Astrocyte of the cerebellum (primary cell): ENCODE data around the gene LMO3.

Source experiments
- DNase-seq: peaks from one replicate; pipeline ENCODE4 v3.0.0-alpha.2; 2011; ENCODE audit warnings: low read depth
- H3K4me3 ChIP-seq: 2 replicates; pipeline ENCODE4 v1.5.1; 2011; ENCODE audit warnings: mild to moderate bottlenecking, low read depth, low read length, moderate library complexity
- in situ Hi-C: cut with HindIII; loops from 2 replicates; pipeline ENCODE4 v1.10.0; 2017; ENCODE audit warnings: low sequenced_read_pairs
- TF ChIP-seq, protein P1 (sequence below): IDR thresholded peaks from 2 replicates; pipeline ENCODE4 v1.5.1; 2012; ENCODE audit warnings: low read length, low read depth, moderate library complexity, mild to moderate bottlenecking; ENCODE audit errors: missing control alignments

LMO3 gene

DNA sequence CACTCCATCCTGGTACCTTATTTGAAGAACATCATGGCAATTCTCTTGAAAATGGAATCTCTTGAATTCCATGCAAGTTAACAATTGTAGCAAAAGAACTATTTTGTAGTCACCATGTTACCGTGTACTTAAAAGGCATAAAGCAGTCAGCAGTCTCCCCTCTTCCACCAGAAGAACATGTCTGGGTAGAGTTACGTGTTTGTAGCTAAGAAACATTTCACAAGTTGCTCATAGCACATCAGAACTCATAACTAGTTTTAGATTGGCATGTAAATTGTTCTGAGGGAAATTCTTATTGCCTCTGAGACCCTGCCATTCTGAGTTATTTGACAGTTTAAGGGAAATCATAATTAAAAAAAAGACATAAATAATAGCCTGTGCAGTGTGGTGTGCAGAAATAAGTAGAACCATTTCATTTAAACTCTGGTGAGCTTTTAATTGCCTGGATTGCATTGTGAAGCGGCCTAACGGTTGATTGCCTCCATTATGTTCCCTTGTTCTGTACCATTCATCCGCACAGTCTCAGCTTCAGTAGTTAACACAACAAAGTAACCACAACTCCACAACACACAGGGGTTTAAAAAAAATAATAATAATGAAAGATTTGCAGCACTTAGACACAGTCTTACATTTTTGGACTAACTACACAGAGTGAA is 2.6 kb downstream of the LMO3 start:
- in situ Hi-C loops, result no loop called here
- DNase-seq, result no peak
- TF ChIP-seq, protein P1, sequence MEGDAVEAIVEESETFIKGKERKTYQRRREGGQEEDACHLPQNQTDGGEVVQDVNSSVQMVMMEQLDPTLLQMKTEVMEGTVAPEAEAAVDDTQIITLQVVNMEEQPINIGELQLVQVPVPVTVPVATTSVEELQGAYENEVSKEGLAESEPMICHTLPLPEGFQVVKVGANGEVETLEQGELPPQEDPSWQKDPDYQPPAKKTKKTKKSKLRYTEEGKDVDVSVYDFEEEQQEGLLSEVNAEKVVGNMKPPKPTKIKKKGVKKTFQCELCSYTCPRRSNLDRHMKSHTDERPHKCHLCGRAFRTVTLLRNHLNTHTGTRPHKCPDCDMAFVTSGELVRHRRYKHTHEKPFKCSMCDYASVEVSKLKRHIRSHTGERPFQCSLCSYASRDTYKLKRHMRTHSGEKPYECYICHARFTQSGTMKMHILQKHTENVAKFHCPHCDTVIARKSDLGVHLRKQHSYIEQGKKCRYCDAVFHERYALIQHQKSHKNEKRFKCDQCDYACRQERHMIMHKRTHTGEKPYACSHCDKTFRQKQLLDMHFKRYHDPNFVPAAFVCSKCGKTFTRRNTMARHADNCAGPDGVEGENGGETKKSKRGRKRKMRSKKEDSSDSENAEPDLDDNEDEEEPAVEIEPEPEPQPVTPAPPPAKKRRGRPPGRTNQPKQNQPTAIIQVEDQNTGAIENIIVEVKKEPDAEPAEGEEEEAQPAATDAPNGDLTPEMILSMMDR, result no peak
- H3K4me3 ChIP-seq, result no peak overlapping the region

DNA sequence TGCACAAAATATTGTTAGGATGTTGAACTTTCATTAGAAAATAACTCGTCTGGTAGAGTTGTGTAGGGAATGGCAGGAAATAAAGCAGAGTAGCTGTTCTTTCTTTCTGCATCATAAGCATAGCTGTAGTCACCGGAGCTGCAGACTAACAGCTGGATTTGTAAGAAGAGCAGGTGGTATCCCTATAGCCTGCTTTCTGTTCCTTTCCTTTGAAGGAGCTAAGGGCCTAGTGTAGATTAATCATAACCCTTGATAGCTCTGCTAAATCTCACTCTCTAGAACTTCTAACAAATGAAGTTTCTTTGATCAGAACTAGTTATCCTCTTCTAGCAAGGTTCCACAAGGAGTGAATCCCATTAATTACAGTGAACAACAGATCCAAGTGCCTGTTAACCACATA is 3.5 kb downstream of the LMO3 start:
- TF ChIP-seq, protein P1, result no peak
- no peak overlapping the region for H3K4me3 ChIP-seq
- in situ Hi-C loops, result no loop called here
- DNase-seq, result no peak

DNA sequence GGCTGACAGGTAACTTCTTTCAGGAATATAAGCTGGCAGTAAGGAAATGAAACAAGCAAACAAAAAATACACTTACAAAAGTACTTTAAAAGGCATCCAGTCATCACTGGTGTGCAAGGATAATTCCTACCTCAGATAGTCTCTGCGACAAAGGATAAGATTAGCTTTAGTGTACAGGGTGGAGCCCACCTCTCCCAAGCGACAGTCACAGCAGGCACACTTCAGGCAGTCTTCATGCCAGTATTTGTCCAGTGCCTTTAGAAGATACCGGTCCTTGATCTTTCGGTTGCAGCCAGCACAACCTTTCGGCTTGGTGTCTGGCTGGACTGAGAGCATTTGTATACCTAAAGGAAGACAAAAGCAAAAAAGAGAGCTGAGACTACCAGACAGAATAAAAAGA is 5.4 kb downstream of the LMO3 start:
- in situ Hi-C loops, result no loop called here
- no peak for DNase-seq
- no peak overlapping the region for H3K4me3 ChIP-seq
- TF ChIP-seq, protein P1, result no peak

DNA sequence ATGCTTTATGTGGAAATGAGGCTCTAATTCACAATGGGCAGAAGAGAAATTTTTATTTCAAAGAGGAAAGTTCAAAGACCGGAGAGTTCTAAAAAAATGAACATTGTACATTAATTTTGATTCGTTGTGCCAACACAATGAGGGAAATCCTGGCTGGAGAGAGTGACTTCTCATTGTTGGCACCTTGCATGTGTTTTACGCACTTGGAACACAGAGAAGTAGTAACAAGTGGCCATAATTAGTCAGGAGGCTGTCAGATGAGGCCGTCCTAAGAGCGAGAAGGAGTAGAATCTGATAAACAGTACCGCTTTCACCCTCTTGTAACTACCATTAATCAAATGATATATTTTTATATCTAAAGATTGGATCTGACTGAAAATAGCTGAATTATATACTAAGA is 6.9 kb downstream of the LMO3 start:
- DNase-seq, result no peak

DNA sequence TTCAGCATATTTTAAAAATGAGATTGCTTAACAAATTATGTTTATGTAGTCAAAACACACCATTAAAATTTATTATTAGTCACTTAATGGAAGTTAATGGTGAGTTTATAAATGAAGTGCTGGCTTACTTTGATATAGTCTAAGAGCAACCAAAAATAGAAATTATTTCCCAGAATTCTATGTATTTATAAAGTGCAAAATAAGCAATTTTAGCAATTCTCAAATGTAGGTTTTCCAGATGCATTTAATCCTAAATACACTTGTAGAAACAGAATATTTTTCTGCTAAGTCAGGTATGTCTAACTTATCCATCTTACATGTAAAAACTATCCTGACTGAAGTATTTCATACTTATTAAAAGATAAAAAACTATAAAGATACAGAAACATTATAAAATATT is 11.2 kb downstream of the LMO3 start:
- TF ChIP-seq, protein P1, result no peak
- DNase-seq, result no peak

More for the DNA sequence above, 6.9 kb downstream of the LMO3 start:
- TF ChIP-seq, protein P1, result no peak
- H3K4me3 ChIP-seq, result no peak overlapping the region
- in situ Hi-C loops, result no loop called here

DNA sequence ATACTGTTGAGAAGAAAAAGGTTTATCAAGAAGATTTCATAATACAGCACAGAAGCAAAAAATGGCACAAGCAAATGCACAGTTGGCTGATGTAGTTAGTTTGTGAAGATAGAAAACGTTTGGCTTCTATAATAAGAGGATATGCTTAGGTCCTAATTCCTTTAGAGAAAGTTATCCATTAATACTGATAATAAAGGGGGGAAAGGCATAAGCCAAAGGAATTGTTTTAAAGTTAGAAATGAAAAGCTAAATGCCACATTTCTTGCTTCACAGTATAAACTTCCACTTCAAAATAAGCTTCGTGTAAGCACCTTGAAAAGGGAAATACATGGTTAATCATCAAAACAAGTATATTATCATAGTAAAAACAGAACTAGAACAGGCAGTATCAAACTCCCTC is 12.4 kb downstream of the LMO3 start:
- no peak for DNase-seq
- no peak overlapping the region for H3K4me3 ChIP-seq
- TF ChIP-seq, protein P1, result no peak
- in situ Hi-C loops, result no loop called here

More for the DNA sequence above, 11.2 kb downstream of the LMO3 start:
- H3K4me3 ChIP-seq, result no peak overlapping the region
- in situ Hi-C loops, result no loop called here
